Caco-2 (cell line): ENCODE data around the gene GCLM. TPM values are rescaled to one million over a fixed set of nuclear protein-coding genes. Genes with fewer than 3 reads are reported as not detected.

Experiments
- BruUV-seq: library from RNA; stranded (reverse); fragments of 400-500 nt; replicated peaks from 2 replicates; lab custom pipeline; 2021; lab: Mats Ljungman, UMichigan
- CTCF ChIA-PET: fragments of 300-600 bp; sonication (Branson Sonifier 250); formaldehyde crosslinking; loops from one replicate; lab custom pipeline; 2022; ENCODE audit warnings: antibody characterized with exemption; lab: Charles Lee
- POLR2A ChIA-PET: fragments of 300-600 bp; sonication (Branson Sonifier 250); formaldehyde crosslinking; loops from one replicate; lab custom pipeline; 2022; ENCODE audit warnings: antibody characterized with exemption; lab: Charles Lee
- DNase-seq, 2 experiments: peaks; one replicate each; pipeline versions ENCODE4 v3.0.0 to v3.0.0-alpha.2; 2020 to 2022
- H3K27me3 ChIP-seq: replicated peaks from 2 replicates; pipeline ENCODE4 v1.6.0; 2011; ENCODE audit warnings: low read length; ENCODE audit not compliant: control insufficient read depth, insufficient read depth
- H3K36me3 ChIP-seq: 2 replicates; pipeline ENCODE4 v1.5.1; 2011; ENCODE audit warnings: low read length; ENCODE audit not compliant: control insufficient read depth, insufficient read depth
- H3K4me1 ChIP-seq: fragments of 250-450 bp; sonication (Bioruptor Pico); 2 replicates; pipeline ENCODE4 v1.5.1; 2020; ENCODE audit warnings: mild to moderate bottlenecking
- H3K4me3 ChIP-seq: 2 replicates; pipeline ENCODE4 v1.5.1; 2011; ENCODE audit warnings: low read depth, mild to moderate bottlenecking, control low read depth, low read length
- H3K9me3 ChIP-seq: fragments of 250-450 bp; sonication (Bioruptor Pico); 2 replicates; pipeline ENCODE4 v1.5.1; 2020; ENCODE audit warnings: mild to moderate bottlenecking, moderate library complexity
- H3K27ac Mint-ChIP-seq: one replicate; pipeline ENCODE4 v1.8.0; 2022; ENCODE audit warnings: mixed read lengths; ENCODE audit not compliant: unreplicated experiment
- H3K27me3 Mint-ChIP-seq: one replicate; pipeline ENCODE4 v1.8.0; 2022; ENCODE audit warnings: mixed read lengths; ENCODE audit not compliant: insufficient read depth, unreplicated experiment
- H3K36me3 Mint-ChIP-seq: one replicate; pipeline ENCODE4 v1.8.0; 2022; ENCODE audit warnings: mild to moderate bottlenecking, mixed read lengths; ENCODE audit not compliant: insufficient read depth, unreplicated experiment
- H3K4me1 Mint-ChIP-seq: one replicate; pipeline ENCODE4 v1.8.0; 2022; ENCODE audit warnings: low read depth, mixed read lengths; ENCODE audit not compliant: unreplicated experiment
- H3K4me3 Mint-ChIP-seq: one replicate; pipeline ENCODE4 v1.8.0; 2022; ENCODE audit warnings: mild to moderate bottlenecking, moderate library complexity, mixed read lengths; ENCODE audit not compliant: unreplicated experiment
- H3K9me3 Mint-ChIP-seq: one replicate; pipeline ENCODE4 v1.8.0; 2022; ENCODE audit warnings: mixed read lengths; ENCODE audit not compliant: unreplicated experiment
- intact Hi-C: fragments of 100-400 bp; cut with micrococcal nuclease; formaldehyde crosslinking; loops from one replicate; pipeline ENCODE4 v1.10.0; 2022; ENCODE audit not compliant: unreplicated experiment
- microRNA-seq: library from miRNA; unstranded; fragments of <30 nt; microRNA quantifications from one replicate; pipeline ENCODE4 v1.2.0, GENCODE V29; 2022
- total RNA-seq: library from RNA; stranded (reverse); gene quantifications from 2 replicates; pipeline ENCODE4 v1.2.3, GENCODE V29; 2022
- TF ChIP-seq, protein P1 (sequence below), 2 experiments: fragments of 200-600 bp in 1 of 2; IDR thresholded peaks; 1 replicate in 1 of 2; 2 replicates in 1 of 2; pipeline versions ENCODE4 v1.5.1 to v1.8.0; 2011 to 2022; ENCODE audit warnings: antibody characterized with exemption in 1 of 2, control low read depth in 1 of 2, inconsistent platforms in 1 of 2, low read depth in 1 of 2, low read length in 1 of 2, mild to moderate bottlenecking in 1 of 2, moderate library complexity in 1 of 2; ENCODE audit not compliant: insufficient read depth in 1 of 2, severe bottlenecking in 1 of 2, unreplicated experiment in 1 of 2

Gene GCLM
- total RNA-seq, 1 experiment from 2014 or later, result 11.8 TPM

DNA sequence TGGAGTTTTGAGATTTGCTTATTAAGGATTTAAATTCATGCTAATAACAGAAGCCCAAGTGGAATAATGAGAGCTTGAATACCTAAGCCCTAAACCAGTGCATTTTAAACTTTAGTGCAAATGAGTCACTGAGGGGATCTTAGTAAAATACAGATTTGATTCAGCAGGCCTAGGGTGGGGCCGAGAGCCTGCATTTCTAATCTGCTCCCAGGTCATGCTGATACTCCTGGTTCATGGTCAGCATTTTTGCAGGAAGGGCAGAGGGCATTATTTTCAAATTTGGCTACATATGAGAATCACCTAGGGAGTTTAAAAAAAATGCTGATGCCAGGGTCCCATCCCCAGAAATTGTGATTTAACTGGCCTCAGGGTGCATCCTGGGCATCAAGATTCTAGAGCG, 69.5 kb downstream of the GCLM start:
- ChIA-PET POLR2A (no interaction called here), CTCF (no interaction called here)
- H3K27me3 ChIP-seq, result no peaks in the 10 kb centered on the region
- no peak overlapping the region for H3K4me3 ChIP-seq
- no peaks in the 10 kb centered on the region for H3K36me3 ChIP-seq
- H3K36me3 Mint-ChIP-seq, result no peaks in the 10 kb centered on the region
- BruUV-seq, result no TSS peak
- no peaks in the 10 kb centered on the region for H3K4me1 Mint-ChIP-seq
- no peaks in the 10 kb centered on the region; the same call in 1 of the 2 replicates for H3K4me1 ChIP-seq
- DNase-seq, result no peak
- H3K4me3 Mint-ChIP-seq, result no peak overlapping the region
- H3K9me3 Mint-ChIP-seq, result peaks cover 31% of the 10 kb centered on the region
- TF ChIP-seq, protein P1, sequence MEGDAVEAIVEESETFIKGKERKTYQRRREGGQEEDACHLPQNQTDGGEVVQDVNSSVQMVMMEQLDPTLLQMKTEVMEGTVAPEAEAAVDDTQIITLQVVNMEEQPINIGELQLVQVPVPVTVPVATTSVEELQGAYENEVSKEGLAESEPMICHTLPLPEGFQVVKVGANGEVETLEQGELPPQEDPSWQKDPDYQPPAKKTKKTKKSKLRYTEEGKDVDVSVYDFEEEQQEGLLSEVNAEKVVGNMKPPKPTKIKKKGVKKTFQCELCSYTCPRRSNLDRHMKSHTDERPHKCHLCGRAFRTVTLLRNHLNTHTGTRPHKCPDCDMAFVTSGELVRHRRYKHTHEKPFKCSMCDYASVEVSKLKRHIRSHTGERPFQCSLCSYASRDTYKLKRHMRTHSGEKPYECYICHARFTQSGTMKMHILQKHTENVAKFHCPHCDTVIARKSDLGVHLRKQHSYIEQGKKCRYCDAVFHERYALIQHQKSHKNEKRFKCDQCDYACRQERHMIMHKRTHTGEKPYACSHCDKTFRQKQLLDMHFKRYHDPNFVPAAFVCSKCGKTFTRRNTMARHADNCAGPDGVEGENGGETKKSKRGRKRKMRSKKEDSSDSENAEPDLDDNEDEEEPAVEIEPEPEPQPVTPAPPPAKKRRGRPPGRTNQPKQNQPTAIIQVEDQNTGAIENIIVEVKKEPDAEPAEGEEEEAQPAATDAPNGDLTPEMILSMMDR (IDR thresholded peaks at IDR 0.05; ENCODE audit: insufficient read depth in 1 of 2, low read depth in 1 of 2, low read length in 1 of 2, severe bottlenecking in 1 of 2, unreplicated experiment in 1 of 2), result no peak
- intact Hi-C loops, result loop anchor here (5.0 to 10.0 kb wide), 2 partner anchors 402 to 535 kb away; no protein-coding TSS in a partner anchor
- no peak overlapping the region for H3K27ac Mint-ChIP-seq
- H3K27me3 Mint-ChIP-seq, result no peaks in the 10 kb centered on the region
- H3K9me3 ChIP-seq, result no peaks in the 10 kb centered on the region

DNA sequence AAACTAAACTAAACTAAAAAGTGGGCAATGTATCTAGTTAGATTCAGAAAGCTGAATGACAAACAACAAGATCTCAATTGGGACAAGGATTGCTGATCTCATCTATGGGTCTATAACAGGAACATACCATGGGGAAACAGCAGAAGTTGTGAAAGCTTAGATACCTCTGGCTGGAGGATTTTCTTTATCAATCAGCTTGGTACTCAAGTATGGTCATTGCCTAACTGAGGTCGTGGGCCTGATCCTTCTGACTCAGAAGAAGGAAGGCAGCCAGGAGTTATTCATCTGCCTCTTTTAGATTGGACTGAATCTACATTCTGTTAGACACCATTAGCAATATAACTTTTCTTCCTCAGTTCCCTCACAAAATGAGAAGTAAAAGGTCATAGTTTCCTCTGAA, 69.9 kb downstream of the GCLM start:
- no TSS peak for BruUV-seq
- Mint-ChIP-seq H3K9me3 (peaks cover 35% of the 10 kb centered on the region), H3K27ac (no peak overlapping the region), H3K4me3 (no peak overlapping the region), H3K36me3 (no peaks in the 10 kb centered on the region), H3K4me1 (no peaks in the 10 kb centered on the region), H3K27me3 (no peaks in the 10 kb centered on the region)
- TF ChIP-seq, protein P1 (IDR thresholded peaks at IDR 0.05; ENCODE audit: insufficient read depth in 1 of 2, low read depth in 1 of 2, low read length in 1 of 2, severe bottlenecking in 1 of 2, unreplicated experiment in 1 of 2), result no peak
- Histone ChIP-seq H3K36me3 (no peaks in the 10 kb centered on the region), H3K9me3 (no peaks in the 10 kb centered on the region), H3K4me3 (no peak overlapping the region), H3K27me3 (no peaks in the 10 kb centered on the region), H3K4me1 (no peaks in the 10 kb centered on the region)
- DNase-seq, result no peak
- CTCF ChIA-PET, result no interaction called here
- POLR2A ChIA-PET, result no interaction called here
- intact Hi-C loops, result no loop called here

DNA sequence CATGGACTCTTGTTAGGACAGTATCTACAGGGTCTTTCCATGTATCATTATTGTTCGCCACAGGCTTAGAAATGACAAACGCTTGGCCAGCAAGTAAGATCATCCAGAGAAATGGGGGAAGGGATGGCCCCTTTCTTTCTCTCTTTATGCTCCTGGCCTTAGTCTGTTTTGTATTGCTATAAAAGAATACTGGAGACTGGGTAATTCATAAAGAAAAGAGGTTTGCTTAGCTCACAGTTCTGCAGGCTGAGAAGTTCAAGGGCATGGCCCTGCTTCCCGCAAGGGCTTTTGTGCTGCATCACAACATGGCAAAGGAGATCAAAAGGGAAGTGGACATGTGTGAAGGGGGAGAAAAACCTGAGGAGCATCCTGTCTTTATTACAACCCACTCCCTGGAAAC, 71.3 kb downstream of the GCLM start:
- no peak overlapping the region for H3K27ac Mint-ChIP-seq
- H3K4me3 Mint-ChIP-seq, result no peak overlapping the region
- Histone ChIP-seq H3K4me1 (no peaks in the 10 kb centered on the region), H3K9me3 (peaks cover 3% of the 10 kb centered on the region; the same call in 1 of the 2 replicates), H3K36me3 (no peaks in the 10 kb centered on the region), H3K27me3 (no peaks in the 10 kb centered on the region), H3K4me3 (no peak overlapping the region)
- no TSS peak for BruUV-seq
- POLR2A ChIA-PET, result no interaction called here
- intact Hi-C loops, result no loop called here
- no peaks in the 10 kb centered on the region for H3K27me3 Mint-ChIP-seq
- H3K4me1 Mint-ChIP-seq, result no peaks in the 10 kb centered on the region
- peaks cover 42% of the 10 kb centered on the region for H3K9me3 Mint-ChIP-seq
- H3K36me3 Mint-ChIP-seq, result no peaks in the 10 kb centered on the region
- no peak for DNase-seq
- TF ChIP-seq, protein P1 (IDR thresholded peaks at IDR 0.05; ENCODE audit: insufficient read depth in 1 of 2, low read depth in 1 of 2, low read length in 1 of 2, severe bottlenecking in 1 of 2, unreplicated experiment in 1 of 2), result no peak
- CTCF ChIA-PET, result no interaction called here

Small RNA genes within 50 kb of the gene (microRNA-seq; reads per million reads assigned to microRNA genes)
- gene MIR760, result 43.3 reads per million, percentile 65 among the genes with 10 or more reads in this experiment

Other genes with a start within 250 kb of the GCLM start
- 9.3 and 9.9 TPM in 2 replicates for gene BCAR3, start 227.6 kb downstream of the GCLM start, total RNA-seq
- 39.0 and 39.9 TPM in 2 replicates for gene DNTTIP2, start 30.2 kb downstream of the GCLM start, total RNA-seq
- gene ABCA4, start 211.7 kb upstream of the GCLM start, total RNA-seq, result 1.0 and 1.8 TPM in 2 replicates